GF-D8 (cell line): ENCODE results near the gene INSIG1.

ENCODE experiments used
- DNase-seq: peaks from one replicate; lab custom pipeline; 2025; lab: John Stamatoyannopoulos, UW

INSIG1 gene

DNA sequence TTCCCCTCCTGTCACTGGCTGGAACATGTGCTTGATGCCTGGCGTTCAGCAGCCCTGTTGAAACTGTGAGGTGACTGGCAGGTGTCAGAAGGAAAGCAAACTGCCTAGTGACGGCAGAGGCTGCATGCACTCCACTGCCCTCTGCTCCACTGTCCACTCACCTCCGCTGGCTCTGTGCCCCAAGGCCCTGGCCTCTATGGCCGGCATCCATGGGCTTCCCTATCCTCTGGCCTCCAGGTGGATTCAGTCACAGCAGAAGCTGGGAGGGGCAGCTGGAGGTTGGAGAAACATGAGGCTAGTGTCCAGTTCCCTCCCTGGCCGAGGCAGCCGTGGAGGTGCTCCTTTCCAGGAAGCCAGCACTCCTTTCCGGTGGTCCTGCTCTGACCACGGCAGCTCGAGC is 31.2 kb upstream of the INSIG1 start:
- DNase-seq, result no peak

DNA sequence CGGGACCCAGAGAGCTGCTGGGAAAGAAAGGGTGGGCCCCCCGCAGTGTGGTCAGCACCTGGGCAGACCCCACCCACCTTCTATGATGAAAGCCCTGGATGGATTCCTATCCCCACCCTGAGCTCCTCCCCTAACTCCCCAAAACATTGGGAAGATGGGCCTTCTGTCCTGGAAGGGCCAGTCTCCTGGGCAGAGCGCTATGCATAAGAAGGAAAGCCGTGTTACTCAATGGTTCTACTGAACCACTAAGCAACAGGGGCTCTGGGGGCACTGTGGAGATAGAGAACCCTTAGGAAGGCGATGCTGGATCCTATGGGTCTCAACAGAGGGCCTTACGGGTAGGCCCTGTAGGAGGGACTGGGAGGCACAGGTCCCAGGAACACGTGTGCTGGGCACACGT is 30.7 kb upstream of the INSIG1 start:
- no peak for DNase-seq

DNA sequence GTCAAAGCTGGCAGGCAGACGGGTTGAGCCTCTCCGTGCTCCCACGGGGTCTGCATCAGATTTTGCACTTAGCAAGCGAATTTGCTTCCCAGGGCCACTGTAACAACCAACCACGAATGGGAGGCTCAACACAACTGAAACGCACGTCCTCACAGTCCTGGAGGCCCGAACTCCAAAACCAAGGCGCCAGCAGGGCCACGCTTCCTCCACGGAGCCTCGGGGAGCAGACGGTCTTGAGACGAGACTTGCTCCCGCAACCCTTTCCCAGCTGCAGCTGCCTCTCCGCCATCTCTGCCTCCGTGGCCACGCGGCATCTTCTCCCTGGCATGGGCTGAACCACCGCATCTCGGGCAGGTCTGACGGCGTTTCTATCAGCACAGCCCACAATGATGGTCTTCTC is 30.2 kb upstream of the INSIG1 start:
- DNase-seq, result no peak

DNA sequence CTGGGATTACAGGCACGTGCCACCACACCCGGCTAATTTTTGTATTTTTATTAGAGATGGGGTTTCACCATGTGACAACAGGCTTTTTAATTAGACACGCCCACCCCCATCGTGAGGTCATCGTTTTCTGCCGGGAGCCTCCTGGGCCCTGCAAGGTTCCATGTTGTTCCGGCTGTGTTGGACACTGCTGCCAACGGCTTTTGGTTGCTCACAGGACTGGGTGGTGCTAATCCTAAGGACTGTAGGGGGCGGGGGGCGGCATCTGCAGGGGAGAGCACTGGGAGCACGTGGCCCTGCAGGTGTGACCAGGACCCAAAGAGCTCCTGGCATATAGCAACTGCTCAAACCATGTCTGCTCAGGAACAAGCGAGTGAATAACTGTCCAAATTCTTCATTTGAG is 29.5 kb upstream of the INSIG1 start:
- no peak for DNase-seq

DNA sequence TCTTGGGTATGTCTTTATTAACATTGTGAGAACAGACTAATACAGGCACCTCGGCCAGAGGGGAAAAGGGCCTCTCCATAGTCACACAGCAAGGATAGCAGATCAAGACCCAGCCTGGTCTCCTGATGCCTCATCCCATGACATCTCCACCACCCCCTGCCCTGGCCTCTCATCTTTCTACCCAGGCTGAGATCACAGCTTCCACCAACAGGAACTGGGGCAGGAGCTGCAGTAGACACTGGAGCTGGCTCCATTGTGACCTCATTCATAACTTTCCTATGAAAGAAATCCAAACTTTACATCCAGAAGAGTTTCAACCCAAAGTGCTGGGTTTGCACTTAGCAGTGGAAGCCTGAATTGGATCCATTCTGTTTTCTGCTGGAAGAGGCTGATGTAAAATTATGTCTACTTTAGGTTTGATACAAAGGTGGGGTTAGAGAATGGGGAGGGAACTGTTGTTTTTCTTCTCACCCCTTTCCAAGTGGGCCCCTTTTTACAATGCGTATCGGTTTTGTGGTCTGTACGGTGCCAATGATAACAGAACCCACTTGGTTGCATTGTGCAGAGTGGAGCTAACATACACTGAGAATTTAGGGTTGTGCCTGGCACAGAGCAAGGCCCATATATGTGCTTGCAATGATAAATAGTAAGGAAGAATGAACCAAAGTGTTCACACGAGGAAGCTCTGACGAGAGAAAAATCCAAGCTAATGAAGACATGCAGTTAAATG is 28.6 kb upstream of the INSIG1 start:
- no peak for DNase-seq

DNA sequence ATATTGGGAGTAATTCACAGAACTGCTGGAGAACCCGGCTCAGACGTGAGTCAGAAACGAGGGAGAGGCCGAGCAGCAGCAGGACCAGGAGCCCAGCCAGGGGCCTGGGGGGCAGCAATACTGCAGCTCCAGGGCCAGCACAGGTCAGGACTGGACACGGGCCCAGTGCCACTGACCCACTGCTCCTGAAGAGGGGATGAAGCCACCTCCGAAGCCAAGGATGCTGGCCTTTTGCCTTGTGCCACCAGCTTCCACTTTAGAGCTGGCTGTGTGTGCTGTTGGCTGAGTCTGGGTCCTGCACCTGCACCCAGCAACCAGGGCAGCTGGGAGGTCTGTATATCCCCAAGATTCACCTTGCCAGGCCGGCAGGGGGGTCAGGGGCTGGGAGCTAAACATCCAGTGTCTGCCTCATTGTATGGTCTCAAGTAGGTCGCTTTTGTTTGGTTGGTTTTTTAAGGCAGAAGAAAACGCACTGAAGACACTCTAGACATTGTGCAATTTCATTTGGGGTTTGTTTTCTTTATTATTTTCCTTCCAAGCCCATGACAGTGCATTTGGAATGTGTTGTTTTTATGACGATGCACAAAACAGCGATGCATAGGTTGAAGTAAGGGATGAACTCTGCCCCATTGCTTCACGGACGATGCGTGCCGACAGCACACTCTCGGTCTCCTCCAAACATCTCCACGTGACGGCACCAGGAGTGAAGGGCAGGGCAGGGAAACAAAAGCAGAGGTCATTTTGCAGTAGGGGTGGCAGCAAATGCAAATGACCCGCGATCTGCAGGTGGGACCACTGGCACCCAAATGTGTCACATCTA is 27.7 kb upstream of the INSIG1 start:
- DNase-seq, result no peak

DNA sequence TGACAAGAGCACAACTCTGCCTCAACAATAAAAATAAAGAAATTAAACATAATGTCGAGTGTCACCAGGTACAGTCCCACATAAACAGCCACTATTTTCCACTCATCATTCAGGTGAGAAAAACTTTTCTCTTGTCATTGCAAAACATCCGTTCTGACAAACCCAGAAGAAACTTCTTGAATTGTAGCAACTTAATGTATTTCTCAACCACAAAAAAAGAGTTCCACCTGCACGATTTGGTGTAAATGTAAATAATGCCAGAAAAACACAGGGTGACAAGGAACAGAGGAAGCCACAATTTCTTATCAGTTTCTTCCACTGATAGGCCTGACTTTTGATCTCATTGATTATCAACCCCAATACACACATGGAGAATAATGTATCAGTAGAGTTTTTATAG is 26.8 kb upstream of the INSIG1 start:
- no peak for DNase-seq

DNA sequence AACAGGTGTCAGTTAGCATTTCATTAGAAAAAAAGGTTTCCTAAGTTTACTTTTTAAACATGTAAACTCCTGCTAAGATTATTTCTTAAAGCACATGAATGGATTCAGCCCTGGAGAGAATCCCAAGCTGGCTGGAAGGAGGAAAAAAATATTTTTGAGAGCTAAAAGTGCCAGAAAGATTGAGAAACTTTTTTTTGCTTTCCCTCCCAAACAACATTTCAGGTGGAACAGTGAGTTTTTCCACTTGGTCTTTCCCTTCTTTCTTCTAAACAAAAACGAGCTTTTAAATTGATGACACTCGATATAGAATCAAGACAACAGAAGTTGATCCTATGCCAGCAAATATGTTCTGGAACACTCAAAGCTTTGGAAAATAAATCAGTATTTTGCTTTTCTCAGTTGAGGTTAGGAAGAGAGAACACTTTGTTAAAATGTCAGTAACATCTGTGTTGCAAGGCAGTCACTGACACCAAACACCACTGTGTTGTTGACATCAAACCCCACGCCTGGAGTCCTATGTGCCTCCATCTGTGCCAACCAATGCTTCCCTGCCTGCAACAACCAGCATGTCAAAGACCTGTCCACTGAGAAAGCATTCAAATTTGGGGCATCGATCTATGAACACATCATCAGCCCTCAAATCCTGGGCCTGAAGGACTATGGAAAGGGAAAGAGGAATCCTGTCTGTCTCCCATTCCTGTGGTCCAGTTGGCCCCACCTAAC is 22.9 kb upstream of the INSIG1 start:
- DNase-seq, result no peak

DNA sequence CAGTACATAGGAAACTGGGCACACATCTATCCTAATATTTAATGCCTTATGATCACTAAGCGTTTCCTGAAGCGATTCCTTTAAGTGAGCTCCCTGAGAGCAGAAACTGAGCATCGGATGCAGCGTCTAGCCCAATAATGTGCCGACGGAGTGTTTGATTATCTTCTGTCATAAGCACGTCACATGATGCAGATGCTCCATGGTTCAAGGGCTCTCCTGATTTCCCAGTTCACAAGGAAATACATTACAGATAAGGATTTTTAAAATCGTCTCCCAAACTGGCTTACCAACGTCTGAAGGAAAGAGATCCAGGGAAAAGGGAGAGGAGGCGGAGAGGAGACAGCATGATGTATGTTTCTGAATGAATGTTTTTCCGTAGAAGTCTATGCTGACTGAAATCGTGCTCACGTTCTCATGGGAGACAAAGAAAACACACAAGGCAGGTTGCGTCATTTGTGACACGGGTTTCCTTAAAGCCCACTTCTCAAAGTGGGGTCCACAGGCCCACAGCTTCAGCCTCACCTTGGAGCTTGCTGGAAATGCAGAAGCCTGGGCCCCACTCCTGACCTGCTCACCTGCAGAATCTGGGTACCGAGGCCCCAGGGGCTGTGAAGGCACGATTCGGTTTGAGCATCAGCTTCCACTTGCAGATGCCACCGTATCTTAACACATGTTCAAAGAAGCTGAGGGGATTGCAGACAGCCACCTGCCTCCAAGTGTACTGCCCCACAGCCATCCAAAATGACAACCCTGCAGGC is 21.5 kb upstream of the INSIG1 start:
- DNase-seq, result no peak

DNA sequence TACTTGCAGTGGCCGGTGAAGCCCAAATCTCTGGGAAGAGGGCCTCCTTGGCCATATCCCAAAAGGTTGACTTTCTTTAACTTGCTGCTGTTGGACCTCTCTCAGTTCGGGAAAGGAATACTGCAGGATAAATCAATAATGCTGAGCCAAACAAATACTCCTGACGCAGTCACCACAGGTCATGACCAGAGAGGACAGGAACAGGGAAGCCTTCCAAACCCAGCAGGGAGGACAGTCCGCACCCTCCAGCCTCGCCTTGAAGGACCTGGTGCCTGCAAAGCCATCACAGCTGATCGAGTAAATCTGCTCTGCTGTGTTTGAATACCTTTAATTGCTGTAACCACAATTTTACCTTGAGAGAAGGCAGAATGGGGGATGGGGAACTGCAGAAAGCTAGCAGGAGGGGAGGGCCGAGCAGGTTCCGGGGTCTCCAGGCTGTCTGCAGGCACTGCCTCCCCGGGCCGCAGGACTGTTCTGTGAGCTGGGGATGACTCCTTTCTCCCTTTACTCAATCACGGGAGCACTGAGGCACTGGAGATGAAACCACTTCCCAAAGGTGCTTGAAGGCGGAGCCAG is 20.8 kb upstream of the INSIG1 start:
- no peak for DNase-seq

DNA sequence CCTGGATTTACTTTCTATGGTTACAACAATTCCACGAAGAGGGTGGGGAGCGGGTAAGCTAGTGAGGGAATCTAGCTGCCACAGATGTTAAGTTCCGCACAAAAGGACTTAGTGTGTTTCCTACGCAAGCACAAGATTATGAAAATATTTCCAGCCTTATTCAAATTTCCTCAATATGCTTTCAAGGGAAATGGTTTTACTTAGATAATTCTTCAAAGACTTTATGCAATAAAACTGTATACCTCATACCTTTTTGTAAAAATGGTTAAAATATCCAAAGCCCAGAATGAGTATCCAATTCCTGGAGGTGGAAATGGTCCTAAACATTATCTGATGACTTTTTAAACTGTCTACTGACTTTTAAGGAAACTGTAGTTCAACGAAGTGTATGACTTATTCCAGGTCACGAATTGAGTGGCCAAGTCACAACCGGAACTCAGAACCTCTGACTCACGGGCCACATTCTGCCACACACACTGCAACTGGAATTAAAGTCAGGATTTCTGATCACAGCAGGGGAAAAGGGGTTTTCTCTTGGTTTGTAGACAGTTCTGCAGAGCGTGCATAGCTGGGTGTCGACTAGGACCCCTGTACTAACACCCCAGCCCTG is 20.2 kb upstream of the INSIG1 start:
- no peak for DNase-seq

DNA sequence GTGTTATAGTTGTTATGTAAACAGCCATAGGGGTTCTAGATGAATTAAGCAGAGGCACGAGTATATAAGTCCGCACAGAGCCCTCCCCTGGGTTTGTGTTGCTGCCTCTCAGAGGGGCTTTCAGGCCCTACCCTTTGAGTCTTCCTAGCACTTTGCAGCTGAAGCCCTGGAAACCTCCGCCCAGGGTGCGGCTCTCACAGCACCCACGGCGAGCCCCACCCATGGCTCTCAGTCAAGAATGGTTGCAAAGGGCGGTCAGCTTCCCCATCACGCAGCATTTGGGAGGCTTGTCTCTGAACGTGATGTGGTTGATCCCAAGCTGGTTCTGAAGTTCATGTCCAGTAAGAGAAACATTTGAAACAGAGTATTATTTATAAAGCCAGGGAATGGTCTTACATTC is 18.8 kb upstream of the INSIG1 start:
- DNase-seq, result no peak

DNA sequence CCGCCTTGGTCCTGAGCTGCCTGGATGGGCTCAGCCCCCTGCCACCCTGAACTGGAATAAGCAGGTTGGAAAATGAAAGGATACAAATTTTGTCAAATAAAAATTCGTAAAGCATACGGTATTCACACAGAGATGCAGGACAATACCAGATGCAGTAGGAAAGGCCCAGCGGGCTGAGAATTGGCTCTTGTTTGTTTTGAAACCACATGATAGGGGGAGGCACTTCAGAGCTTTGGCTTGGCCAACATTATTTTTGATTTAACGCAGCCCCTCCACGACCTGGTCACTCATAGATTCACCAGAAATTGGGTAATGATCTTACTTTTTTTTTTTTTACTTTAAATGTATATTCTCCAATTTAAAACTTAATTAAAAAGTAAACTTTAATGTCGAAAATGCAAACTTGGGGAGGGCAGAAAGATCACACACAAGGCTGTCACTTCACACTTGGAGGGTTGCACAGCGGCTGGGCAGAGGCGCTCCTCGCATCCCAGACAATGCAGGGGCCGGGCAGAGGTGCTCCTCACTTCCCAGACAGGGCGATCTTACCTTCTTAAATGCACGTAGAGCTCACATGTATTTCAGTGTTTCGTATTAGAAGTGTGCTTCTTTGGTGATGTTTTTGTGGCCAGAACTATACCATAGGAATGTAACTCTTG is 17.8 kb upstream of the INSIG1 start:
- no peak for DNase-seq

DNA sequence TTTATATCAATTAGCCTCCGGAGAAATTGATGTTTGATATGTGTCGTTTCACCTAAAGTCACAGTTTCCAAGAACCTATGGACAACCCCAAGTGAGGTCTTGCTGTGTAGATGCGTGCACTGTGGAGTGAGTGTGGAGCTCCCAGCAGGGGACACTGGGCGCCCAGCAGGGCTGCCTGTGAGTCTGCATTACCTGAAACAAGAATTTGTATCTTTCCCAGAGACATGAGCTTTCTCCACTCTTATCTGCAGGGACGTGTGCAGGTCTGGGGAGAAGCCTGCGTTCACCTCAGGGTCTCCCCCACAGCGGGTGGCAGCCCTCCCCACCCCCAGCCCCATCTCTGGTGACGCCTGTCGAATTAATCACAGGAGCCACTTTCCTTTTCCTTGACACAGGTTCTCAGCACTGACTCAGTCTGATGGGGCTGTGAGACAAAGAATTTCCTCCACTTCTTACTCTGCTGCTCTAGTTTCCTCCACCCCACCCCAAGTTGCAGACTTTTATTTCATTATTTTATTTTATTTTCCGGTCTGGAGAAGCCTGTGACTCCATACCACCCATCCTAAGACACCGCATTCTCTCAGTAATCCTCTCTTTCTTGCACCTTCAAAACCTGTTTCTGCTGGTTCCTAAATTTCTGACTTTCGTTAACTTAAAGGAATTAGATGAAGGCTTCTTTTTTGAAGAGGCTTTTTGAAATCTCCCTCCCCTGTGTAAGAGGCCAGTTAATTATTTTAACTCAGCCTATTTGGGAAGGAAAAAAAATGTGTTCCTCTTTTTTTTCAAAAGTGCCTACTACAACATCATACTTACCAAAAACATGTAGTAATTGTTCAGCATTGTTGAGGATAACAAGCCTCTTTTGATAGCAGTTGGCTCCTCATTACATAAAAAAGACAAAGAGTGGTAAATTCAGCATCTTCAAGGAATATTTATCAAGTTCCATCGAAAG is 17.0 kb upstream of the INSIG1 start:
- no peak for DNase-seq

DNA sequence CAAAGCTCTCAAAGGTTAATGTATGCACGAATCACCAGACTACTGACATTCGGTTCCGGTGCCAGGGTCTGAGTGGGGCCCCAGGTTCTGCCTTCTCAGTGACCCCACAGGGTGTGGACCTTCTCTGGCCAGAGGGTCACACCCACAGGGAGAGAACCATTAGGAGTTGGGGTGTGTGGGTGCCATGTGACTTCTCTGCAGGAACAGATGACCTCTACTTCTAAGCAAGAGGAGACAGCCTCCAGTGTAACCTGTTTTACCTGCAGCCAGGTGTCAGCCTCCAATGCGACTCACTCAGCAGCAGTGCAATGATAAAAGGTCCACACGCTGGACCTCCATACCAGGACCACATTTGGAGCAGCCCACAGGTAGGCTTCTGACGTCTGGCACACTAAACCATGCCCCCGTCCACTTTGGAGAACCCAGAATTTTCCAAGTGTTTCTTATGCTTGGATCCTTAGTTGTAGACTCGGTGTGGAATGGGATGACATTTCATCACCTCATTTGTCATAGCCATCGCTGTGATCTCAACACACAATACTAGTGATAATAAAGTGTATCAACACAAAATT is 16.2 kb upstream of the INSIG1 start:
- no peak for DNase-seq

DNA sequence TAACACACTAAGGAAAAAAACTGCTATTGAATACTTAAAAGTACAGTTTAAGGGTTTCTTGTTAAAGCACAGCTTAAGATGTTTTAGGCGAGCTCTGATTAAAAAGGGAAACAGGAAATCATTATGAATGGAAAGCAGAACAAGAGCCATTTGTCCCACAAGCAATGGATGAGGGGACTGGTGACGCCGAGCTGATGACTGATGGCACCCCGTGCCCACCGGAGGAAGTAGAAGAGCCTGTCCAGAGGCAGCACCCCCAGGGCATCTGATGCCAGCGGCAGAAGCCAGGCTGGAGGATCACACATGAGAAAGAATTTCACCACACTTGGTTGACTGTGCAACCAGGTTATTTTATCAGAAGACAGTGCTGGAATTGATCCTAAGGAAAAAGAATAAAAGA is 15.0 kb upstream of the INSIG1 start:
- no peak for DNase-seq

DNA sequence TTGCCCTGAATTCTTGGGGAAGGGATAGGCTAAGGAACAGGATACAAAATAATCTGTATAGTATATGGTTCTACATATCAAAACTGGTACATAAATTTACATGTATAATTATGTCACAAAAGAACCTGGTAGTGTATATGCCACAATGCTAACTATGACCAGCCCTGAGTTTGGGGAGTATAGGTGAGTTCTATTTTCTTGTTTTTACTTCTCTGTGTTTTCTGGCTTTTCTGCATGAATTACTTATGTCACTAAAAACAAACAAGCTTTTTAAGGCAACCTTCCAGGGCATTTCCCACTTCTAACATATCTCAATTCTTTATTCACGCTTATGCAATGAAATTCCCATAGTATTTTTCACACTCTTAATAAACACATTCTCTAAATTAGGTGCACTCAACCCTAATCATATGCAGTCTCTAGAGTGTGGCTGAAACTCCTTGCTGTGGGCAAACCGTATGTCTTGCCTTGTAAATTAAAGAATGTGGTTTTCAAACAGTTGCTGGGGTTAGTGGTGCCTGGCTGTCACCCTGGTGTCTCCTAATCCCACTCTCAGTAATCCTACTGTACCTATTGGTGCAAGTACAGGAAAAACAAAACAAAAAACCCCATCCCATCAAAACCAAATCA is 14.0 kb upstream of the INSIG1 start:
- DNase-seq, result no peak

DNA sequence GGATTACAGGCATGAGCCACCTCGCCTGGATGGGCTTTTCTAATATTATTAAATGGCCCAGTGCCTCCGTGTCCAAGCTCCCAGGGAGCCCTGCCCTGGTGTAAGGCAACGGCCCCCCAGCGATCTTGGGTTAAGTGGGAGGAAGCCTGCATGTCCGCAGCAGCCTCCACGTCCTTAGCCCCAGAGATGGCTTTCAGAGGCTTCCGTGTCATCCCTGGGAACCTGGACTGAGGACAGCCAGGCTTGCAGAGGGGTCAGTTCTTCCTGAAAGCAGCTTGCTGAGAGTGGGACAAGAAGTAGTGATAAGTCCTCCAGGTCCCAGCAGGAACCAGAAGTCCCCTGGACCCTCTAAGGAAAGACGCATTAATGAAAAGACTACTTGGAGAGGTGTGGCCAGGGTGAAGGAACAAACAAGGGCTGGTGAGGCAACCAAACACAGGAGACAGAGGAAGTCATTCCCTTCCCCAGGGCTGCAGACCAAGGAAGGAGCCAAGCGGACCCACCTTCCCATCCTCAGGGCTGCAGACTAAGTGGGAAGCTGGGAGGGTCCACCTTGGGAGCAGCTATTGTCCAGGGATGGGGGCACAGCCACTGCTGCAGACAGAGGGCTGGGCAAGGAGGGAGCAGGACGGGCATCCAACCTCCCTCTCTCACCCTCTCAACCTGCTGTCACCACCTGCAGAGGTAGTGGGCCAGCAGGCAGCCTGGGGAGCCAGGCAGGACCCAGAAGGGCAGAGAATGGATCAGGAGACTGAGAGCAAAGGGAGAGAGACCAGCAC is 13.0 kb upstream of the INSIG1 start:
- DNase-seq, result no peak
